NK-92 (cell line): Measurements from ENCODE around the gene CACNA1S.

Source experiments
- DNase-seq: peaks from one replicate; lab custom pipeline; 2025; ENCODE audit not compliant: unreplicated experiment; lab: John Stamatoyannopoulos, UW

CACNA1S gene

DNA sequence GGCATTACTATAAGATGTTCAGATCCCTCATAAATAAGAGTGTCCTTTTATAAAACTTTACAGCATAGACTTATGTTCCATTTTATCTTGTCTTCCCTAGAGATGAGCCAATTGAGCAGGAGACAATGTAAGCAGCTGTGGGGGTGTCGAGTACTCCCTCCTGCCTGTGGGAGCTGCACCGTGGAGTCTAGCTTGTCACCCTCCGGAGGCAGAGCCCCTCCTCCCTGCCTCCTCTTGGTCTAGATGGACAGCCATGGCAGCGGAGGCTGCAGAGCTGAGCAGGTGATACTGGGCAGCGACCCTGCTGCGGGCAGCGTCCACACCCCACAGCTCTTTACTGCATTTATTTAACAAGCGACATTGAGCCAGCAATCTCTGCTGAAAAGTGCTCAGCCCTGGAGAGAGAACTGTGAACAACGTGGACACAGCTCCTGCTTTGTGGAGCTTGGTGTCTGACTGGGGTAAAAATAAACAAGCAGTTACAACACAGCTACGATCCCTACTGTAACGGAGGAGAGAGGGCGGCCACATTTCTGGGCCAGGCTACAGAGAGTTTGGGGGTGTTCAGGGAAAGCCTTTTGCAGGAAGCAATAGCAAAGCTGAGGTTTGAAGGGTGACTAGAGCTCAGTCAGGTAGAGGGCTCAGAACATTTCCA, 75.9 kb downstream of the CACNA1S start:
- DNase-seq = no peak

DNA sequence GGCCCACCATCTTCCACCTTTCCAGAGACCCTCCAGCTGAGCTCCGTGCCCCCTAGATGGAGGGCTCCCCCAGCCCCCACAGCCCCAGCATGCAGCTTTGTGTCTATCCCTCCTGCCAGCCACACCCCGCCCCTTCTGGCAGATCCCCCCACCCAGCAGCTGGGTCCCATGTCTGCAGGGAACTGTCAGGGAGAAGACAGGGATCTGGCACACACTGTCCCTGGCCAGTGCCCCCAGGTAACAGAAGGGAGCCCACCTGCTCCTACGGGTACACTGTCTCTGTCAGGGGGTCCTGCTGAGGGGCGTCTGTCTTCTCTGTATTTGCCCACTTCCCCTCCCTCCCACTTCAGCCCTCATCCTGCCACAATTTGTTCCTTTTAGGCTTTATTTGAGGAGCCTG, 77.6 kb downstream of the CACNA1S start:
- no peak for DNase-seq

DNA sequence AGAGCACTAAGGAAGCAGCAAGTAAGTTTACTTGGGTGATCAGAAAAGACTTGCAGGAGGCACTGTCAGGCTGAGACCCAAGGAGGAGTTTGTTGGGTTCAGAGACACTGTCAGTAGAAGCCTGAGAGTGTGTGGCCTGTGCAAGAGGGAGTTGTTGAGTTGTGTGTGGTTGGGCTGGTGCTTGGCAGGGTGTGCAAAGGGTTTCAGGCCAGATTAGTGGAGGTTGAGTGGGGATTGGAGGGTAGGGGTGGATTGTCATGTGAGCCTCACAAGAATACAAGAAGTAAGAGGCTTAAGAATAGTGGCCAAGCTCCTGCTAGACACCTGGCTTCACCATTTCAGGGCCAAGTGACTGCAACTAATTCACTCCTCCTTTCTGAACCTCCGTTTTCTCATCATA, 79.8 kb downstream of the CACNA1S start:
- DNase-seq = no peak

DNA sequence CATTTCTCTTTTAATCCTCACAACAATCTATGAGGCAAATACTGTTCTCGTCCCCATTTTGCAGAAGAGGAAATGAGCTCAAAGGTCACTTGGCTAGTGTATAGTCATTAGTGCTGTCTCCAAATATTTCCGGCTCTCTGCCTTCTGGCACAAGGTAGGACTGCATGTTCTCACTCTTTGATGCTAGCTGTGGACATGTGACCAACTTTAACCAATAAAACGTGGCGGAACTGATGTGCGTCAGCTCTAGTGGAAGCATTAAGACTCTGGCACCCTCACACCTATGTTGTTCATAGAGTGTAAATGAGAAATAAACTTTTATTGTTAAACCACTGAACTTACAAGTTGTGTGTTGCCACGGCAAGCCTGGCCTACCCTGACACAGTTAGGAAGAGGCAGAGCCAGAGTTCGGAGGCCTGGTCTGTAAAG, 83.8 kb downstream of the CACNA1S start:
- no peak for DNase-seq

DNA sequence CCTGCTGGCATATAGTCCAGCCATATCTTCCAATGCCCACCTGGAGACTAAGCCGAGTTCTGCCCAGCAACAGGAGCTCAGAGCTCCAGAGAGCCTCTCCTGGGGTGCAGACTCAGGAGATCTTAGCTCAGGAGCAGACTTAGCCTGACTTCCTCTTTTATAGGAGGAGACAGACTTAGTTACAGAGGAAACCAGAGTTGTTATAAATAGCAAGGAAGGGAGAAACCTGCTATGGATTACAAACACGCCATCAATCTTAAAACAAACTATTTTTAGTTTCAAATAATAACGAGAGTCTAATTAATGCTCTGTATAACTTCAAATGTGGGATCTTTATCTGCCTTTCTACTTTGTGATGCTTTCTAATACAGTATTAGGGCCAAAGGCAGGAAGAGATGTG, 85.4 kb downstream of the CACNA1S start:
- DNase-seq = no peak

DNA sequence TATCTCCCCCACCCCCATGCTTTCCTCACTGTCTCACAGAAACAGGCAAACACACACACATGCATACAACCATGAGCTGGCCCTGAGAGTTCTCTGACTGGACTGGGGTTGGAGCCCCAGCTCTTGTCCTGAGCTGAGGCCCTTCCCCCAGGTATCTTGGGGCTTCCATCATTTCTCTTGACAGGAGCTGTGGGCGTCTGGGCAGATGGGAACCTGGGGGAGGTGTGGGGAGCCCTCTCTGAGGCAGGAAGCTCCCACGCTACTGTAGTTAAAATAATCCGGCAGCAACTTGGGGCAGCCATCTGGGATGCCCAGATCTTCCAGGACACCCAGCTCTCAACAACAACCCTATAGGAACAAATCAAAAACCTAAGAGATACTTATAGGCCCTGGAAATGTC, 86.0 kb downstream of the CACNA1S start:
- no peak for DNase-seq

DNA sequence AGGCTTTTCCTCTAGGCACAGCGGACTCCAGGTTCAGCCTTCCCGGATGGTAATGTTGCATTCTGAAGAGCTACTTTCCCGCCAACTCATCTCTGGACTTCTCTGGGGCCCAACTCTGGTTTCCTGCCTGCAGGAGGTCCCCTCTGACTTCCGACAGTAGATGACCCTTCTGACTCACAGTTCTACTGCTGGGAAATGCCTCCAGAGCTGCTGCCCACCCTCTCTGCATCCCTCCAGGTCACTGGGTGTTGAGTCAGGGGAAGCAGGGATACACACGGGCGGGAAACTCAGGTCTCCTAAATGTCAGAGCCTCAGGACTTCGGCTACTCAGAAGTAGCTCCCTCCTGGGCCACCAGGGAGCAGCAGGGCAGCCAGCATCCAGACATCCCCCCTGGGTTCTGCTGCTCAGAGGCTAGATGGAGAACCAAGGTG, 86.6 kb downstream of the CACNA1S start:
- no peak for DNase-seq

DNA sequence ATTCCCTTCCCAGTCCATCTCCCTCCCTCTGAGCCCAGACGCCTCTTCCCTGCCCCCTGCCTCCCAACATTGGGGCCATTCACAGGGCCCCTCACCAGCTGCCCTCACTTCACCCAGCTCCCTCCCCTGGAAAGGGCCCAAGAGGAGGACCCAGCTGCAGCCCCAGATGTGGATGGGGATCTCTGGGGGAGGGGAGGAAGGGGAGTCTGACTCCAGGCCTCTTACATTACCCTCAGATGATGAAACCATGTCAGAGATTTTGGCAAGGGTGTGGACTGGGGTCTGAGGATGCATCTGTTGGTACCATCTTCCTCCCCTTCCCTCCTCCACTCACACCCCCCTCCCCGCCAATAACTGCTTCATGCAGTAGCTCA, 87.6 kb downstream of the CACNA1S start:
- no peak for DNase-seq

DNA sequence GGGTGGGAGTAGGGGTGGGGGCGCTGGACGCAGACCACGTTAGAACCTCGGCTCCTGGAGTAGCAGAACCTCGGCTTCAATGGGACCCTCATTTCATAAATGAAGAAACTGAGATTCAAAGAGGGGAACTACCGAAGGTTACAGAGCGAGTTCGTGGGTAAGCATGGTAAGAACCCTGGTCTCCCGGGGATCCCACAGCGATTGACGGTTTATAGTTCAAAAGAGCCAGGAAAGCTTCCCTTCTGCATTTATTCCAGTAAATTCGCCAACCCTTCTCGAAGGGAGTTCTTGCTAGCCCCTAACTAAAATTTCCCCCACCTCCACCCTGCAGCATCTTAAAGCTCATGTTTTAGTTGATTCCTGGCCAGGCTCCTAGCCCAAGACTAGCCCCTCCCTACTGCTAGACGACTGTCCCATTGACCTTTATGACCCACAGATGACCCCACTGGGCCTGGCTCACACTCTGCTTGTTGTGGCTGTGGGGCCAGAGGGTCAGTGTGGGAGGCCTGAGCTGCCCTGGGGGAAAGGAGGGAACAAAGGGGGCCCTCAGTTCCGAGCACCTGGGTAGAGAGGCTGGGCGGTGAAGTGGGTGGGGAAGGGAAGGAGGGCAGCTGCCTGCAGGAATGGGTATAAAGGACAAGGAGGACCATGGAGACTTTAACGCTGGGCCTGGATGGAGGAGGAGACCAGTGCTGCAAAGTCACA, 88.2 kb downstream of the CACNA1S start:
- DNase-seq = no peak

DNA sequence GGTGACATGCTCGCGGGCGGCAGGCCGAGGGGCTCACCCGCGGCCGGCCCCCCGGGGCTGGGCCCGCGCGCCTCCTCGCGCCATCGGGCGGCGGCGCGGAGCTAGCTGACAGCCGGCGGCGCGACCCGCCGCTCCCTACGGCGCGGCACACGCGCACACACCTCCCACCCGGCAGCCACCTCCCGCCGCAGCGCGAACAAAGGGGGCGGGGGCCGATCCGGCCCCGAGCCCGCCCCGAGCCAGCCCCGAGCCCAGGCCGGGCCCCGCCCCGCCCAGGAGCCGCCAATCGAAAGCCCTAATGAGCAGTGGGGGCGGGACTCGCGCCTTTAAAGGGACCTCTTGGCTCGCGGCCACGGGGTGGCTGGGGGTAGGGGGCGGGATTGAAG, 88.7 kb downstream of the CACNA1S start, which contains the start of gene KIF21B:
KIF21B (minus strand) TSS at position 198 of the 386 bp plus-strand sequence. CDS start 331 bp downstream, outside the sequence.
- DNase-seq = no peak

DNA sequence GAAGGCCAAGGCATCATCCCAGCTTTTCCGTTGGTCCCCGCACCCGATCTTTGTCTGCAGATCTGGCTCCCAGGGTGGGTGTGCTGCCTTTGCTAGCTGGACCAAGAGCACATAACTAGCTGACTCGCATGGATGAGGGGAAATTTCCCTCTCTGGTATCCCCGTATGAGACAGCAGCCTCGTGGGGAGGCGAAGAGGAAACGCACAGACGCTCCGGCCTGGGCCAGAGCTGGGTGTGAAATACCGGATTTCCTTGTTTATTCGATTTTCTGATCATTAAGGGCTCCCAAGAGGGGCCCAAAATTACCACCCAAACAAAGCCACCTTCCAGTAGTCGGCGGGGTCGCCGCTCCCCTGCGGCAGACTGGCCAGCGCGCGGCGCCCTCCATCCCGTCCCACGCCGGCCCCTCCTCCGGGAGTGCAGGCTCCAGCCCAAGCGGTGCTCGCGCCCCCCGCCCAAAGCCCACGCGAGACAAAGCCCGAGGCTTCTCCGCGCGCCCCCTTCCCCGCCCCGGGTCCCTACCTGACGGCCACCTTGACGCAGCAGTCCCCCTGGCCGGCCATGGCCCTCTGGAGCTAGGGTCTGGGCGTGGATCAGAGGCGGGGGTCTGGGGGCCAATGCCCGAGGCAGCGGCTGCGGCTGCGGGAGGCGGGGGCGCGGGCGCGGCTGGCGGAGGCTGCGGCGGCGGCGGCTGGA, 89.3 kb downstream of the CACNA1S start:
- no peak for DNase-seq

DNA sequence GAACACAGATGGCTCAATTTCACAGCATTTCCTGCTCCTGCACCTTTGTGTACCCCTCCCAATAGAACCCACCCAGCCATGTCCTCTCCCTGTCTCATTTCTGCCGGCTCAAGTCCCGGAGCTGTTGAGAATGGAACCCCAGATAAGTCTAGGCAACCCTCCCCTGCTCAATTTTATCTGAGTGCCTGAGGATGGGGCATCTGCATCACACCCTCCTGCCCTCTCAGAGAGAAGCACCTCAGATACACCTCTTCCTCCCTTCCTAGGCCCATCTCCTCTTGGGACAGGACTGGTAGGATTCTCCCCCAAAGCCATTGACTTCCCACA, 89.8 kb downstream of the CACNA1S start:
- DNase-seq = no peak

DNA sequence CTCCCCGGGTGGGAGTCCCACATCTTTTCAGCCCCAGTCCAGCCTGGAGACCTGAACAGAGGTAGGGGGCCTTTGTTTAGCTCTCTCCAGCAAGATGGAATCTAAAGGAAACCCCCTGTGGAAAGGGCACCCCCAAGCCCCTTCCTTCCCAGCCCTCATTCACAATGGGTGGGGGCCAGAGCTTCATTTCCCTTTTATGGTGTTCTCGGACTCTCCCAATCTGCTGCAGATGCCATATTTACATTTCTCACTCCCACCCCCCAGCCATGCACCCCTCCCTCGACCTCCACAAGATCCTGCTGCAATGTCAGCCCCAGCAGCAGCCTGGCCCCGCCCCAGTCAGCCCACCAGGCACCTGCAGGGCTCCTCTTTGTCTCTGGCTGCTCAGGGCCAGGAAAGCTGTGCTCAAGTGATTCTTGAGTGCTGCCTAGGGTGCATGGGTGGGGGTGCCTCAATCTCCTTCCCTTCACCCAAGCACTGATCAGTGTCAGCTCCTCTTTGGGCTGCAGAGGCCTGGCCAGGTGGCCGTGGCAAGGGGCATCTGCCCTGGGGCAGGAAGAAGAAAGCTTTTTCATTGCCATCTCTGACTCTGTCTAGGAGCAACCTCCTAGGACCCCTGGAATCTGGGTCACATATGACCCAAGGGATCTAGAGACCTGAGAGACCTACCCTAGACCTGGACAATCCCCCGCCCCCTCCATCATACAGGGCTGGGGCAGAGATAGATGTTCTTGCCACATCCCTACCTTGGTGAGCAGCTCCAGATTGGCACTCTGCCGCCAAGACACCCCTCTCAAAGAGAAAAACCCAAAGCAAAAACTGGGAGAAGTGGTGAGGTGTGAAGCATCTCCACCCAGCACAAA, 90.4 kb downstream of the CACNA1S start:
- DNase-seq = no peak

DNA sequence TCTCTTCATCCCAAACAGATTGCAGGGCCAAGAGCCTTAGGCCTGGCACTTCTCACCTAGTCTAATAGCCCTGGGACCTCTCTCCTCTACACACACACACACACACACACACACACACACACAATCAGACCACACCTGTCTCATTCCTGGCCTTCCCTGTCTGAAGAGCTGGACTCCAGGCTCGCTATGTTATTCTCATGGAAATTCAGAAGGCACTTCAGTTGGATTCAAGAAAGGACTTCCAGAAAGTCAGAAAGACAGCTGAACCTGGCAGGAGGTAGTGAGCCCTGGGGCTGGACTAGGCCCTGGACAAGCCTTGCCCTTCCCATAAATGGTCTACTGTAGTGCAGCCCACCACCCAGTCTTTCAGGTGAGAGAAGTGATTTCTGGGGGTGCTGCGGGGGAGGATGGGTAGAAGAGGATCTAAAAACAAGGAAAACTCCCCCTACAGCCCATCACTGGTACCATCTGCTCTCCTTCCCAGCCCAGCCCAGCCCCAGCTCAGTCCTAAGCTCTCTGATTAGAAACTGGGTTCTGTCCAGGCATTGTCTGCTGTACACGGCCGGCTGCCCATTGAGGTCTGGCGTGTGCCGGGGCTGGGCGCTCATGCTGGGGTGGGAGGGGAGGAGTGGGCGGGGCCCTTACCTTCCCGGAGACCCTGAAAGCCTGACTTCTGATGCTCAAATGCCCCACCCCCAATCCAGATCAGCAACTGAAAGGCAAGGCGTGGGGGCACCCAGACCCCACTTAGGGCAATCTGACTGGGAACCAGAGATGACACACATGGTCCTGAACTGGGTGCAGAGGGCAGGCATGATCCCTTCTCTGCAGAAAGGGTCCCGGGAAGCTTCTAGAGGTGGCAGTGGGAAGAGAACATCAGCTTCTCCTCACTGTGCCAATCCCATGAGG, 91.3 kb downstream of the CACNA1S start:
- DNase-seq = no peak

DNA sequence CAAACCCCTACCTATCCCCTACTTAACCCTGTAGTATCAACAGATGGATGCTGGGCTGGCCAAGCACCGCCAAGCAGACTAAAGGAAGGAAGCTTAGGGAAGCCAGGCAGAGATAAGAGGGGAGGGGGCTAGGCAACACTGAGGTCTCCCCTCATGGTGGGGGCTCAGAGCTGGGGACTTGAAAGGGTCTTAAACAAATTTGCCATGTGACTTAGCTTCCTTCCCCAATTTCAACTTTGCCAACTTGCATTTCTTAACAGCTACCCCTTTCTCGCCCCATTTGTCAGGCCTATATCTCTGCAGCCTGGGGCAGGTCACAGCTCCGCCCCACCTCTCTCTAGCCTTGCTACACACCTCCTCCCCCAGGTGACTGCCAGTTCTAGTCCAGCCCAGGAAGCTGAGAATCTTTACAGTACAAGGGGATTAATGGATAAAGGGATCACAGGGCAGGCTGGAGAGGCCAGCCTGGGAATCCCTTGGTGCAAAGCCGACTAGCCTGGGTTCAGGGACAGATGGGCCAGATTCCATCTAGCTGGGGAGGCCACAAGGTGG, 92.1 kb downstream of the CACNA1S start:
- DNase-seq = no peak

DNA sequence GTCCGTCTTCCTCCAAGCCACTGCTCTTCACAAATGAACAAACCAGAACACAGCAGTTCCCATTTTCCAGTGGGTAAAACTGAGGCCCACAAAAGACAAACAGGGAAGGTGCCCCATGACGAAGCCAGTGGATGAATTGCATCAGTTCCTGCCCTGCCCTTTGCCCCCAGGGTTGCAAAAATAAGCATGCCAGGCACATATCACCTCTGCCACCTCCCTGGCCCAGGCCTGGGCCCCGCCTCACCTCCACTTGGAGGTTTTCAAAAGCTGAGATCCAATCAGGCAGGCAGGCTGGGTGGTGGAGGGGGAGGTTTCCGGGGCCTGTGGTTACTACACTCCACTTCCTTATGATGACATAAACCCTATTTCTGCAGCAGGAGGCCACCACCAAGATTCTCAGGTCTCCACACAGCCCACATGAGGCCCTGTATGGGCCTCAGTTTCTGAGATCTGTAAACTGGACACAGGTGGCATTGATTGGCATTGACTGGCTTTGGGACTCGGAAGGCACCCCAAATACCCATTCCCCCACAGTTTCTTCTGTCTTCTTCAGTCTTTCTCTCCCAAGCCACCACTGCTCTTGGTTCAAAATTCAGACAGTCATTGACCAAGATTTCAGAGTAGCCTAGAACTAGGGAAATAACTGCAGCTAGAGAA, 92.8 kb downstream of the CACNA1S start:
- DNase-seq = peak; percentile 53

DNA sequence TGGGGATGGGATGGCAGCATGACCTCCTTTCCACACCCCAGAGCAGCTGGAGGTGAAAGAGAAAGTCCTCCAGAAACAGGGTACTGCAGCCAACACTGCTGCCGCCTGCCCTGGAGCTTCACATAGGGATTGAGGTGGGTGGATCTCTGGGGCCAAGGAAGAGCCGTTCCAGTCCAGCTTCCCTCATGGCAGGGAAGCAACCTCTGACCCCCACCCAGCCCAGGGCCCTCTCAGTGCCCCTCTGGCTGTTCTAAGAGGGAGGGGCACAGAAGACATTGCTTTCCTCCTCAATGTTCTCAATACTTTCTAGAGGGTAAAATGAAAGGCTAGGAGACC, 94.4 kb downstream of the CACNA1S start:
- no peak for DNase-seq

DNA sequence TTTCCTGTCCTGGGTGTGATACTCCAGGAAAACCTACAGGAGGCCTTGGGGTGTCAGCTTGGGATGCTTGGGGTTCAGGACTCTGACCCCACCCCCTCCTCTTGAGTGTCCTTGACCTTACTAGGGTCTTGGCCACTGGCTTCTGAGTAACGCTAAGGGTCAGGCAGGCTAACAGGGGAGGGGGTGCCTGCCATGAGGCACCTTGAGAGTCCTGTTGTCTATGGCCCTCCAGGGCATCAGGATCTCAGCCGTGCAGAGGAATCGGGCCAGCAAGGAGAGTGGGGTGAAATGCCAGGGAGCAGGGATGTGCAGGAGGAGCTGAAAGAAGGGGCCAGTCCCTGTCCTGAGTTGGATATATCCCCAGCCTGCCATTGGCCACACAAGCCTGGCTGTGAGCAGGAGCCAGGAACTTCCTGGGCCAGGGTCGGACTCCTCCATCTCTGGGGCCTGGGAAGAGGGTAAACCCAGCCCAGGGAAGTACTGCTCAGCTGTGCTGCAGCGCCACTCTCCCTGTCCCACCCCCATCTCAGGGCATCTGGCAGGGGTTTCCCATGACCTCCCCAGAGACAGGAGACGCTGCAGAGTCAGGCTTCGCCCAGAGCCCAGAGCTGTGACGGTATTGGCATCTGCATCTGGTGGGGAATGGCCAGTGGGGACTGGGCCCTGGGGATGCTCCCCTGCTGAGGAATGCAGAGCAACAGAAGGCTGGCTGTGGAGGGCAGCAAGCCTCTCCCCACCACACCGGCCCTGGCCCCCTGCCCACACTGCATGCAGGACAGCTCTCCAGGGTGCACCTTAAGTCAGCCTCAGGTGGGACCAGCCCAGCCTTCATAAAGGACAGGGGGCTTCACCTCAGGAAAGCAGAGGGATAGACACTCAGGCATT, 95.0 kb downstream of the CACNA1S start:
- no peak for DNase-seq

DNA sequence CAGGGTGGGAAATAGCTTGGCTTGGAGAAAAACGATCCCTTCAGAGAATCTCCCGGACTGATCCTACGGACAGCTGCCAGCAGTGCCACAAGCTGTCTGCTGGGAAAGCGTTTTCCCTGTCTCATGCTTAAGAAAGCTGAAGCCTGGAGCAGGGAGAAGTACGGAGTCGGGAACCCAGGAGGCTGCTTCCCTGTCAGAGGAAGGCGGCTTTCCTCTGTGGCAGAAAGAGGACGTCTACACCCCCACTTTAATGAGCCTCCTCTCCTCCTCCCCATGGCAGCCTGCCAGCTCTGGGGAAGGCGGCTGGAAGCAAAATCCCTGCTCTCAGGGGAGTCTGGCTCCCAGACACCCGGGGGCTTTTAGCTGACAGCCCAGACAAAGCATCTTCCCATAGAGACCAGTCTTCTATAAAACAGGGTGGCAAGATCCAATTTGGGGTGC, 96.0 kb downstream of the CACNA1S start:
- no peak for DNase-seq
